Renal cortical epithelial cell (primary cell): Measurements from ENCODE around the gene SLCO4A1. TPM values are rescaled to one million over a fixed set of nuclear protein-coding genes. Genes with fewer than 3 reads are reported as not detected.

ENCODE experiments used
- DNase-seq: peaks from one replicate; pipeline ENCODE4 v3.0.0-alpha.2; 2011; ENCODE audit warnings: low read depth
- total RNA-seq: library from RNA; depleted of rRNA; stranded (reverse); fragments of >200 nt; gene quantifications from 2 replicates; pipeline ENCODE4 v1.2.3, GENCODE V29; 2014

SLCO4A1 gene
- total RNA-seq, 1 donor from 2014 or later, result 6.1 TPM

GRCh38 chr20:62715201-62715600, 72.9 kb downstream of the SLCO4A1 start:
- no peak for DNase-seq

GRCh38 chr20:62716198-62716940, 74.1 kb downstream of the SLCO4A1 start:
- DNase-seq, result no peak

- DNase-seq, result no peak
Measured at GRCh38 chr20:62716941-62717310, 74.6 kb downstream of the SLCO4A1 start.

GRCh38 chr20:62717933-62718332, 75.6 kb downstream of the SLCO4A1 start:
- no peak for DNase-seq

- DNase-seq, result no peak
Measured at GRCh38 chr20:62718546-62718945, 76.2 kb downstream of the SLCO4A1 start.

- DNase-seq, result no peak
Measured at GRCh38 chr20:62719250-62719935, 77.1 kb downstream of the SLCO4A1 start.

Other genes starting within 250 kb of the SLCO4A1 start
- gene CABLES2, start 235.2 kb upstream of the SLCO4A1 start, total RNA-seq, result 2.7 TPM in 1 of 2 replicates, not detected in the other
- gene RBBP8NL, start 215.0 kb upstream of the SLCO4A1 start, total RNA-seq, result not detected in 2 replicates
- not detected in 2 replicates for gene GATA5, start 166.5 kb upstream of the SLCO4A1 start, total RNA-seq
- gene NTSR1, start 66.3 kb downstream of the SLCO4A1 start, total RNA-seq, result not detected in 2 replicates
- 12.7 and 24.3 TPM in 2 replicates for gene MRGBP, start 154.0 kb downstream of the SLCO4A1 start, total RNA-seq
- 35.3 and 45.8 TPM in 2 replicates for gene OGFR, start 162.3 kb downstream of the SLCO4A1 start, total RNA-seq
- gene COL9A3, start 174.5 kb downstream of the SLCO4A1 start, total RNA-seq, result 0.05 and 0.35 TPM in 2 replicates
- gene TCFL5, start 219.3 kb downstream of the SLCO4A1 start, total RNA-seq, result 10.4 and 11.7 TPM in 2 replicates